Hematopoietic multipotent progenitor cell treated with erythropoietin and hydrocortisone succinate and interleukin-3 and kit ligand, for 4 days (in vitro differentiated cells): ENCODE measurements around the gene PCDHB11.
"Not testable (repeated sequence)": the region's sequence is repeated elsewhere in the genome, so short reads cannot be mapped to it uniquely, and the experiment has no call there.

Experiments used
- DNase-seq: peaks from one replicate; pipeline ENCODE4 v3.0.0-alpha.2; 2015

PCDHB11 gene

GRCh38 chr5:141199359-141200235 lies at the start of gene PCDHB11:
TSS of gene PCDHB11 (plus strand) at chr5:141199627. CDS start at chr5:141199775, 148 bp downstream.
- peak; percentile 13 for DNase-seq

DNA sequence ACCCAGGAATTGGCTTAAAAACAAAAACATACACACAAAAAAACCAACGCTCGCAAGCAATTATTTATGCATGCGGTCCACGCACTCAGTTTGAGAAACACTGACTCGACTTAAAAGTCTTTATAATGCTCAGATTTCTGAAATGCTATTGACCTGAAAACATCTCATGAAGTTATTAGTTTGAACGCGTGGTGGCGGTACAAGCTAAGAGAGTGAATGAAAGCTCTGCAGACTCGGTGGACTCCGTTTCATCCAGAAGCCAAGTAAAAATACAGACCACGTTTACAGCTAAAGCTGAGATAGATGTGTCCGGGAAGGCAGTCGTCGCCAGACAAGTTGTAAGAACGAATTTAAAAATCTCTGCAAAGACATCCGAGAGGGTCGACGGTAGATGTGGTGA lies 49.6 kb upstream of the PCDHB11 start, which contains the start of gene PCDHB6:
TSS of gene PCDHB6 (plus strand) at position 246 of the 400 bp plus-strand sequence. CDS start 201 bp downstream, outside the sequence.
- peak; percentile 23 for DNase-seq

DNA sequence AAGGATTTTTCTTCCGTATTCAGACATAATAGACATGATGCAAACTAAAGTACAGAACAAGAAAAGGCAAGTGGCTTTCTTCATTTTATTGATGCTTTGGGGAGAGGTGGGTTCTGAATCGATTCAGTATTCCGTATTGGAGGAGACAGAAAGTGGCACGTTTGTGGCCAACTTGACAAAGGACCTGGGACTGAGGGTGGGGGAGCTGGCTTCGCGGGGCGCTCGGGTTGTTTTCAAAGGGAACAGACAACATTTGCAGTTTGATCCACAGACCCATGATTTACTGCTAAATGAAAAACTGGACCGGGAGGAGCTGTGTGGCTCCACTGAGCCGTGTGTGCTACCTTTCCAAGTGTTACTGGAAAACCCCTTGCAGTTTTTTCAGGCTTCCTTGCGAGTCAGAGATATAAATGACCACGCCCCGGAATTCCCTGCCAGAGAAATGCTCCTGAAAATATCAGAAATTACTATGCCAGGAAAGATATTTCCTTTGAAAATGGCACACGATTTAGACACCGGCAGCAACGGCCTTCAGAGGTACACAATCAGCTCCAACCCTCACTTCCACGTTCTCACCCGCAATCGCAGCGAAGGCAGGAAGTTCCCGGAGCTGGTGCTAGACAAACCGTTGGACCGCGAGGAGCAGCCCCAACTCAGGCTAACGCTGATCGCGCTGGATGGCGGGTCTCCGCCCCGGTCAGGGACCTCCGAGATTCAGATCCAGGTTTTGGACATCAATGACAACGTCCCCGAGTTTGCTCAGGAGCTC lies 49.0 kb upstream of the PCDHB11 start:
- no peak for DNase-seq

DNA sequence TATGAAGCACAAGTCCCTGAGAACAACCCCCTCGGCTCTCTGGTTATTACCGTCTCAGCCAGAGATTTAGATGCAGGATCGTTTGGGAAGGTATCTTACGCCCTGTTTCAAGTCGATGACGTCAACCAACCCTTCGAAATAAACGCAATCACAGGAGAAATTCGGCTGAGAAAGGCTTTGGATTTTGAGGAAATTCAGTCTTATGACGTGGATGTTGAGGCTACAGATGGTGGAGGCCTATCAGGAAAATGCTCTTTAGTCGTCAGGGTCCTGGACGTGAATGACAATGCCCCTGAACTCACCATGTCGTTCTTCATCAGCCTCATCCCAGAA lies 48.5 kb upstream of the PCDHB11 start:
- DNase-seq: no peak

- not testable (repeated sequence) for DNase-seq
Measured at GRCh38 chr5:141151632-141152031, 47.8 kb upstream of the PCDHB11 start.

DNA sequence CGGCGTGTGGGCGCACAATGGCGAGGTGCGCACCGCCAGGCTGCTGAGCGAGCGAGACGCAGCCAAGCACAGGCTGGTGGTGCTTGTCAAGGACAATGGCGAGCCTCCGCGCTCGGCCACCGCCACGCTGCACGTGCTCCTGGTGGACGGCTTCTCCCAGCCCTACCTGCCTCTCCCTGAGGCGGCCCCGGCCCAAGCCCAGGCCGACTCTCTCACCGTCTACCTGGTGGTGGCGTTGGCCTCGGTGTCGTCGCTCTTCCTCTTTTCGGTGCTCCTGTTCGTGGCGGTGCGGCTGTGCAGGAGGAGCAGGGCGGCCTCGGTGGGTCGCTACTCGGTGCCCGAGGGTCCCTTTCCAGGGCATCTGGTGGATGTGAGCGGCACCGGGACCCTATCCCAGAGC lies 47.3 kb upstream of the PCDHB11 start:
- DNase-seq: not testable (repeated sequence)

- no peak for DNase-seq
Measured at GRCh38 chr5:141155540-141156374, 43.7 kb upstream of the PCDHB11 start.

GRCh38 chr5:141157356-141157755 lies 42.1 kb upstream of the PCDHB11 start:
- DNase-seq: not testable (repeated sequence)

DNA sequence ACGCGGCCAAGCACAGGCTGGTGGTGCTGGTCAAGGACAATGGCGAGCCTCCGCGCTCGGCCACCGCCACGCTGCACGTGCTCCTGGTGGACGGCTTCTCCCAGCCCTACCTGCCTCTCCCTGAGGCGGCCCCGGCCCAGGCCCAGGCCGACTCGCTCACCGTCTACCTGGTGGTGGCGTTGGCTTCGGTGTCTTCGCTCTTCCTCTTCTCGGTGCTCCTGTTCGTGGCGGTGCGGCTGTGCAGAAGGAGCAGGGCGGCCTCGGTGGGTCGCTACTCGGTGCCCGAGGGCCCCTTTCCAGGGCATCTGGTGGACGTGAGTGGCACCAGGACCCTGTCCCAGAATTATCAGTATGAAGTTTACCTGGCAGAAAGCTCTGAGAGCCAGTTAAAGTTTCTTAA lies 41.5 kb upstream of the PCDHB11 start:
- not testable (repeated sequence) for DNase-seq

GRCh38 chr5:141172381-141173204 lies 26.8 kb upstream of the PCDHB11 start, which contains the start of gene PCDHB7:
TSS of gene PCDHB7 (plus strand) at chr5:141172644. CDS start at chr5:141172836, 192 bp downstream.
- peak; percentile 49 for DNase-seq

- DNase-seq: not testable (repeated sequence)
Measured at GRCh38 chr5:141174291-141175104, 24.9 kb upstream of the PCDHB11 start.

- no peak for DNase-seq
Measured at GRCh38 chr5:141175933-141176332, 23.5 kb upstream of the PCDHB11 start.

- not testable (repeated sequence) for DNase-seq
Measured at GRCh38 chr5:141177577-141178191, 21.7 kb upstream of the PCDHB11 start, which contains the start of gene PCDHB8. TSS of gene PCDHB8 (plus strand) at chr5:141177790. CDS start at chr5:141178035, 245 bp downstream.

DNA sequence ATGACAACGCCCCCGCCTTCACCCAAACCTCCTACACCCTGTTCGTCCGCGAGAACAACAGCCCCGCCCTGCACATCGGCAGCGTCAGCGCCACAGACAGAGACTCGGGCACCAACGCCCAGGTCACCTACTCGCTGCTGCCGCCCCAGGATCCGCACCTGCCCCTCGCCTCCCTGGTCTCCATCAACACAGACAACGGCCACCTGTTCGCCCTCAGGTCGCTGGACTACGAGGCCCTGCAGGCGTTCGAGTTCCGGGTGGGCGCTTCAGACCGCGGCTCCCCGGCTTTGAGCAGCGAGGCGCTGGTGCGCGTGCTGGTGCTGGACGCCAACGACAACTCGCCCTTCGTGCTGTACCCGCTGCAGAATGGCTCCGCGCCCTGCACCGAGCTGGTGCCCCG lies 20.1 kb upstream of the PCDHB11 start:
- not testable (repeated sequence) for DNase-seq

- not testable (repeated sequence) for DNase-seq
Measured at GRCh38 chr5:141179876-141180275, 19.6 kb upstream of the PCDHB11 start.

DNA sequence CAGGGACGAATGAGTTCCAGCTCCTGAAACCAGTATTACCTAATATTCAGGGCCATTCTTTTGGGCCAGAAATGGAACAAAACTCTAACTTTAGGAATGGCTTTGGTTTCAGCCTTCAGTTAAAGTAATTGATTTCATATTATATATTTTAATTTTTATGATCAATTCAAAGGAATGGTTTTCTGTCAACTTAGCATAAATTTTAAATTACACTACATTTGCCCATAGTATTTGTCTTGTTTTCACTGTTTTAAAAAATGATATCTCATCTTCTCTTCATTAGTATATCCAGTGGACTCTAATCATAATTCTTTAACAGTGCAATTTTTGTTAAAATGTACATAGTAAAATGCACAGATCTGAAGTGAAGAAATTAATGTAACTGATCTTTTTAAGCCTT lies 19.1 kb upstream of the PCDHB11 start:
- no peak for DNase-seq

GRCh38 chr5:141182248-141182647 lies 17.2 kb upstream of the PCDHB11 start, which contains the start of gene PCDHB16:
TSS of gene PCDHB16 (plus strand) at chr5:141182387. CDS start at chr5:141182560, 173 bp downstream.
- peak; percentile 8 for DNase-seq

DNA sequence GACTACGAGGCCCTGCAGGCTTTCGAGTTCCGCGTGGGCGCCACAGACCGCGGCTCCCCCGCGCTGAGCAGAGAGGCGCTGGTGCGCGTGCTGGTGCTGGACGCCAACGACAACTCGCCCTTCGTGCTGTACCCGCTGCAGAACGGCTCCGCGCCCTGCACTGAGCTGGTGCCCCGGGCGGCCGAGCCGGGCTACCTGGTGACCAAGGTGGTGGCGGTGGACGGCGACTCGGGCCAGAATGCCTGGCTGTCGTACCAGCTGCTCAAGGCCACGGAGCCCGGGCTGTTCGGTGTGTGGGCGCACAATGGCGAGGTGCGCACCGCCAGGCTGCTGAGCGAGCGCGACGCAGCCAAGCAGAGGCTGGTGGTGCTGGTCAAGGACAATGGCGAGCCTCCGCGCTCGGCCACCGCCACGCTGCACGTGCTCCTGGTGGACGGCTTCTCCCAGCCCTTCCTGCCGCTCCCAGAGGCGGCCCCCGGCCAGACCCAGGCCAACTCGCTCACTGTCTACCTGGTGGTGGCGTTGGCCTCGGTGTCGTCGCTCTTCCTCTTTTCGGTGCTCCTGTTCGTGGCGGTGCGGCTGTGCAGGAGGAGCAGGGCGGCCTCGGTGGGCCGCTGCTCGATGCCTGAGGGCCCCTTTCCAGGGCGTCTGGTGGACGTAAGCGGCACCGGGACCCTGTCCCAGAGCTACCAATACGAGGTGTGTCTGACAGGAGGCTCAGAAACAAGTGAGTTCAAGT lies 15.1 kb upstream of the PCDHB11 start:
- not testable (repeated sequence) for DNase-seq

- peak; percentile 27 for DNase-seq
Measured at GRCh38 chr5:141186897-141187512, 12.4 kb upstream of the PCDHB11 start, which contains the start of gene PCDHB9. TSS of gene PCDHB9 (plus strand) at chr5:141187161. CDS start at chr5:141187319, 158 bp downstream.
